Kidney epithelial cell (primary cell): ENCODE measurements around the gene VDR. TPM values are rescaled to one million over a fixed set of nuclear protein-coding genes. Genes with fewer than 3 reads are reported as not detected.

ENCODE experiments used
- DNase-seq: peaks from one replicate; pipeline ENCODE4 v3.0.0-alpha.2; 2010; ENCODE audit warnings: low read depth
- H3K27me3 ChIP-seq: 2 replicates; pipeline ENCODE4 v1.6.0; 2011; ENCODE audit warnings: low read length; ENCODE audit not compliant: control insufficient read depth, insufficient read depth
- H3K36me3 ChIP-seq: 2 replicates; pipeline ENCODE4 v1.5.1; 2011; ENCODE audit warnings: low read length; ENCODE audit not compliant: control insufficient read depth, insufficient read depth
- H3K4me3 ChIP-seq: 2 replicates; pipeline ENCODE4 v1.5.1; 2011; ENCODE audit warnings: low read depth, mild to moderate bottlenecking, control low read depth, low read length
- CTCF ChIP-seq: IDR thresholded peaks from 2 replicates; pipeline ENCODE4 v1.5.1; 2011; ENCODE audit warnings: mild to moderate bottlenecking, moderate library complexity, low read length, control low read depth, inconsistent platforms; ENCODE audit not compliant: insufficient read depth, poor library complexity, severe bottlenecking
- total RNA-seq: library from RNA; depleted of rRNA; stranded (reverse); fragments of >200 nt; gene quantifications from 2 replicates; pipeline ENCODE4 v1.2.3, GENCODE V29; 2015

VDR gene
- total RNA-seq, 1 donor from 2014 or later, result 21.9 TPM

GRCh38 chr12:47883663-47884195 is 21.1 kb downstream of the VDR start:
- DNase-seq, result no peak
- TF ChIP-seq CTCF, result no peak
- no peaks in the 10 kb centered on the region for H3K36me3 ChIP-seq

GRCh38 chr12:47882781-47883546 is 21.8 kb downstream of the VDR start:
- DNase-seq, result no peak
- Histone ChIP-seq H3K27me3 (no peaks in the 10 kb centered on the region), H3K4me3 (no peak overlapping the region), H3K36me3 (no peaks in the 10 kb centered on the region)
- TF ChIP-seq CTCF, result no peak

More at GRCh38 chr12:47883663-47884195, 21.1 kb downstream of the VDR start:
- Histone ChIP-seq H3K27me3 (no peaks in the 10 kb centered on the region), H3K4me3 (no peak overlapping the region)

GRCh38 chr12:47881826-47882427 is 22.9 kb downstream of the VDR start:
- TF ChIP-seq CTCF, result no peak
- Histone ChIP-seq H3K27me3 (no peaks in the 10 kb centered on the region), H3K36me3 (no peaks in the 10 kb centered on the region), H3K4me3 (no peak overlapping the region)
- peak; percentile 71 for DNase-seq

GRCh38 chr12:47881051-47881450 is 23.7 kb downstream of the VDR start:
- no peak overlapping the region for H3K4me3 ChIP-seq
- no peak for DNase-seq
- no peak for TF ChIP-seq CTCF
- no peaks in the 10 kb centered on the region for H3K27me3 ChIP-seq
- H3K36me3 ChIP-seq, result no peaks in the 10 kb centered on the region

GRCh38 chr12:47878918-47879481 is 25.8 kb downstream of the VDR start:
- H3K27me3 ChIP-seq, result no peaks in the 10 kb centered on the region
- no peak for TF ChIP-seq CTCF
- H3K4me3 ChIP-seq, result no peak overlapping the region
- H3K36me3 ChIP-seq, result no peaks in the 10 kb centered on the region
- no peak for DNase-seq
